ENCODE results near the gene RASD1.

DNA sequence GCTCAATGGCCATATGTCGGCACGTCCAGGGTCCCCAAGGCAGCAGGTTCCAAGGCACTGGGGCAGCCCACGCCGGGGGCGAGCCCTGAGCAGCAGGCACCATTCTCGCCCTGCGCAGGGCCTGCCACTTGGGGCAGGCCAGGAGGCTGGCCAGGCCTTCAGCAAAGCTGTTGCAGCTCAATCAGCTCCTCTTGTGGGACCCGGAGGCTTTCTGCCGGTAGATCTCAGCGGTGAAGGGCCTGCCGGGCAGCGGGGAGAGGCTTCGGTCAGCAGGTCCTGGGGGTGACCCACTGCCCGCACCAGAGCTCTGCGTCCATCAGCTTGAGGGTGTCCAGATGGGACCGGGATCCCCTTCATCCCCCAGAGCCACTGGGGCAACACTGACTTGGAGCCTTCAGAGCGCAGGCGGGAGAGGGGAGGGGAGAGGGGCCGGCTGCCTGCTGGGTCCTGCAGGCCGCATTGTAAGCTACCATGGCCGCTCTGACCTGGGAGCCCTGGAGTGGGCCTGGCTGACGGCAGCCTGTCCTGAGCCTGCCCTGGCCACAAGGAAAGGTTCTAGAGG lies 9.5 kb upstream of the RASD1 start:
- TF ChIP-seq REST (IDR thresholded peaks at IDR 0.05; ENCODE audit: insufficient read depth in 1 of 2, low read depth in 2 of 2, low read length in 2 of 2) (no peak), POLR2AphosphoS5 (IDR thresholded peaks at IDR 0.05; ENCODE audit: low read depth, low read length) (no peak), SIN3A (IDR thresholded peaks at IDR 0.05; ENCODE audit: borderline replicate concordance, insufficient read depth, low read length) (no peak)
